Testis (tissue), 5 donors: ENCODE measurements around the gene BBS1. TPM values are rescaled to one million over a fixed set of nuclear protein-coding genes. Genes with fewer than 3 reads are reported as not detected.
"Not testable (repeated sequence)": the region's sequence is repeated elsewhere in the genome, so short reads cannot be mapped to it uniquely, and the experiment has no call there.

Experiments
- DNase-seq: peaks from one replicate; pipeline ENCODE4 v3.0.0-alpha.2; 2019
- H3K27ac ChIP-seq, 2 donors: fragments of 200-600 bp; sonication (generic); one replicate each; pipeline ENCODE4 v1.5.1; 2019
- H3K27me3 ChIP-seq: fragments of 200-600 bp; sonication (generic); one replicate; pipeline ENCODE4 v1.5.1; 2019
- H3K36me3 ChIP-seq: fragments of 200-600 bp; sonication (generic); one replicate; pipeline ENCODE4 v1.5.1; 2017; ENCODE audit warnings: low read depth; ENCODE audit errors: missing control alignments
- H3K4me1 ChIP-seq: fragments of 200-600 bp; sonication (generic); one replicate; pipeline ENCODE4 v1.5.1; 2019
- H3K4me3 ChIP-seq, 2 donors: fragments of 200-600 bp; sonication (generic); one replicate each; pipeline ENCODE4 v1.5.1; 2017 to 2019
- H3K9me3 ChIP-seq: fragments of 200-600 bp; sonication (generic); one replicate; pipeline ENCODE4 v1.5.1; 2017
- CTCF ChIP-seq, 3 experiments: fragments of 450-650 bp in 2 of 3; fragments of 200-600 bp in 1 of 3; sonication (generic) in 1 of 3; IDR thresholded peaks; one replicate each; pipeline ENCODE4 v1.5.1; 2016 to 2019; ENCODE audit warnings: antibody characterized with exemption in 3 of 3, mild to moderate bottlenecking in 2 of 3, moderate library complexity in 1 of 3
- POLR2A ChIP-seq: fragments of 450-650 bp; IDR thresholded peaks from one replicate; pipeline ENCODE4 v1.6.1; 2017; ENCODE audit warnings: antibody characterized with exemption, mild to moderate bottlenecking, moderate library complexity
- WGBS, 2 donors: methylation state at CpG; one replicate each; pipeline ENCODE4 v1.1.5; 2018; 5-methylcytosine and 5-hydroxymethylcytosine counted together
- intact Hi-C: fragments of 100-400 bp; cut with DNase I; formaldehyde crosslinking; loops from one replicate; pipeline ENCODE4 v1.15.1; 2023; ENCODE audit warnings: low total_unique reads
- long read RNA-seq, 2 donors: transcript quantifications; one replicate each; lab custom pipeline, GENCODE V29; 2026
- polyA plus RNA-seq: library from polyadenylated mRNA; stranded (reverse); fragments of 350-450 nt; fragmentation: Illumina TruSeq; extraction: RNeasy Lipid Tissue Mini Kit (QIAGEN cat#74804); gene quantifications from one replicate; pipeline ENCODE4 v1.2.3, GENCODE V29; 2014; ENCODE audit warnings: low read depth, low replicate concordance; ENCODE audit not compliant: insufficient read depth
- total RNA-seq, 2 donors: library from RNA; depleted of rRNA; stranded (reverse); fragments of >200 nt; gene quantifications; one replicate each; pipeline ENCODE4 v1.2.3, GENCODE V29; 2016

Gene BBS1
- total RNA-seq (10 to 100 TPM; 86.1 to 89.3 TPM), polyA plus RNA-seq (42.9 TPM)
- long read RNA-seq, donor 1, transcript BBS1-201 (17 exons, 3,423 nt): major isoform, 9 of 16 reads
- long read RNA-seq, donor 1, partial matches to known transcripts: 7 of 16 reads
- long read RNA-seq, donor 1, other reads (novel, unspliced or antisense): 0 of 16 reads
- long read RNA-seq, donor 2: 0 reads

DNA sequence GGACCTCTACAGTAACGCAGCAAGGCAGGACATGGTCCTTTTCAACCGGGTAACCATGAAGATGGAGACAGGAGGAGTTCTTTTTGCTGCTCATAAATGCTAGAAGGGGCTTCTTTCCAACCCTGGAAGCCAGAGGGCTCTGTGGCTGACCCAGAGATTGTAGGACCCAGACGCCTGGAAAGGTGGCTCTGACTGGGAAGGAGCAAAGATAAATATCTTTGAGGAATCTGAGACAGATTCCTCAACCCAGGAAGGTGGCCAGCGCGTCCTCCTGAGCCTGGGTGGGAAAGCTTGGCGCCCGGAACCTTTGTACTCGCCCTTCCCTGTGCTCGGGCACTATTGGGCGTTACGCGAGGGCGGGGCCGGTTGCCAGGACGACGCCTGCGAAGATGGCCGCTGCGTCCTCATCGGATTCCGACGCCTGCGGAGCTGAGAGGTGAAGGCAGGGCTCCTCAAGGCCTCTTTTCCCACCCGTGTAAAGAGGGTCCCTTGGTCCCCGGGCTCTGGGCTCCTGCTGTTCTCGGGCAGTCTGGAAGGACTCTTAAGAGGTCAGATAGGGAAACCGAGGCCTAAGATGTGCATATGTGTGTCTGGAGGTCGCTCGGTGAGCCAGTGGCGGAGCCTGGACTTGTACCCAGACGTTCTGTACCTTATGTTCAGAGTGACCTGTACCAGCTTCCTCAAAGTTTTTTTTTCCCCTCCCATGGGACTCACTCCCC, at the start of gene BBS1:
Gene BBS1 (plus strand): TSS at position 365 of the 719 bp plus-strand sequence. CDS start 25 bp downstream, at position 390.
- 0 to 1% methylated on average over 24 to 31 of the region's 31 CpGs for WGBS, 2 donors
- no peaks in the 10 kb centered on the region for H3K36me3 ChIP-seq
- H3K27ac ChIP-seq: peak within 1 kb of the TSS; percentile 14 to 57
- TF ChIP-seq POLR2A (no peak), CTCF (IDR thresholded peaks at IDR 0.05) (no peak)
- H3K4me1 ChIP-seq: peaks cover 5% of the 10 kb centered on the region
- no peaks in the 10 kb centered on the region for H3K27me3 ChIP-seq
- no peaks in the 10 kb centered on the region for H3K9me3 ChIP-seq
- intact Hi-C loops: no loop called here
- H3K4me3 ChIP-seq: peak within 1 kb of the TSS; percentile 70 to 72
- DNase-seq: peak; percentile 90

- no peak for DNase-seq
- Histone ChIP-seq H3K36me3 (no peaks in the 10 kb centered on the region), H3K9me3 (no peaks in the 10 kb centered on the region), H3K27ac (no peak overlapping the region), H3K27me3 (no peaks in the 10 kb centered on the region), H3K4me1 (no peaks in the 10 kb centered on the region), H3K4me3 (no peak overlapping the region)
- no peak for TF ChIP-seq POLR2A
- TF ChIP-seq CTCF (IDR thresholded peaks at IDR 0.05): no peak
- intact Hi-C loops: no loop called here
Observed at GRCh38 chr11:66462010-66462409, 48.4 kb upstream of the BBS1 start.

DNA sequence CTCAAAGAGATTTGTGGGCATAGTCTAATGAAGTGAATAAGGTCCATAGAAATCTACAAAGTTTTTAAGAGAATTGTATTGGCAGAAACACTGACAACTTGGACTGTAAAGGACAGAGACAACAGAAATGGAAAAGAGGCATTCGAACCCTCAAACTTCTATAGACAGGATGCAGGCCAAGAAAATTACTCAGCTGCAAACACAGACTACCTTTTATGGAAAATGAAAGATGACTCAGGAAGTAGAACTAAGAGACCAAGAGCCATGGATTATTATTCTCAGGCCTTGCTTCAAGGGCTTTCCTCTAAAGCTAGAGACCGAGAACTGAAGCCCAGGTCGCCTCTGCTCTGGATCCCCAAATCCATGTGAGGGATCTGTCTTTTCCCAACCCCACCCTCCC, 47.5 kb upstream of the BBS1 start:
- H3K4me3 ChIP-seq: no peak overlapping the region
- peaks cover 6% of the 10 kb centered on the region for H3K4me1 ChIP-seq
- TF ChIP-seq POLR2A: no peak
- no peak for TF ChIP-seq CTCF (IDR thresholded peaks at IDR 0.05)
- no peaks in the 10 kb centered on the region for H3K27me3 ChIP-seq
- no peak for DNase-seq
- intact Hi-C loops: no loop called here
- H3K27ac ChIP-seq: no peak overlapping the region
- H3K9me3 ChIP-seq: no peaks in the 10 kb centered on the region
- 94 to 98% methylated on average over 3 of the region's 3 CpGs for WGBS, 2 donors
- H3K36me3 ChIP-seq: no peaks in the 10 kb centered on the region

- intact Hi-C loops, H3K27ac ChIP-seq, H3K4me3 ChIP-seq, DNase-seq, H3K4me1 ChIP-seq, H3K36me3 ChIP-seq, H3K27me3 ChIP-seq, H3K9me3 ChIP-seq: not testable (repeated sequence)
- WGBS, 2 donors: 87 to 90% methylated on average over 5 of the region's 5 CpGs
Observed at GRCh38 chr11:66464116-66464515, 46.3 kb upstream of the BBS1 start.

GRCh38 chr11:66464916-66465315, 45.5 kb upstream of the BBS1 start:
- no peaks in the 10 kb centered on the region for H3K9me3 ChIP-seq
- intact Hi-C loops: no loop called here
- DNase-seq: no peak
- H3K27ac ChIP-seq: no peak overlapping the region
- H3K36me3 ChIP-seq: no peaks in the 10 kb centered on the region
- H3K4me3 ChIP-seq: no peak overlapping the region
- WGBS, 2 donors: 73 to 91% methylated on average over 1 of the region's 1 CpG
- TF ChIP-seq CTCF (IDR thresholded peaks at IDR 0.05) (no peak), POLR2A (no peak)
- H3K4me1 ChIP-seq: peaks cover 10% of the 10 kb centered on the region
- no peaks in the 10 kb centered on the region for H3K27me3 ChIP-seq
